NCI-H226 (cell line): Measurements from ENCODE around the gene CHMP3.
"Not testable (repeated sequence)": the region's sequence is repeated elsewhere in the genome, so short reads cannot be mapped to it uniquely, and the experiment has no call there.

Experiments used
- DNase-seq: peaks from one replicate; pipeline ENCODE4 v3.0.0-alpha.2; 2015

Gene CHMP3

GRCh38 chr2:86548913-86549396, 14.3 kb downstream of the CHMP3 start:
- DNase-seq: not testable (repeated sequence)

GRCh38 chr2:86548165-86548912, 14.9 kb downstream of the CHMP3 start:
- not testable (repeated sequence) for DNase-seq

DNA sequence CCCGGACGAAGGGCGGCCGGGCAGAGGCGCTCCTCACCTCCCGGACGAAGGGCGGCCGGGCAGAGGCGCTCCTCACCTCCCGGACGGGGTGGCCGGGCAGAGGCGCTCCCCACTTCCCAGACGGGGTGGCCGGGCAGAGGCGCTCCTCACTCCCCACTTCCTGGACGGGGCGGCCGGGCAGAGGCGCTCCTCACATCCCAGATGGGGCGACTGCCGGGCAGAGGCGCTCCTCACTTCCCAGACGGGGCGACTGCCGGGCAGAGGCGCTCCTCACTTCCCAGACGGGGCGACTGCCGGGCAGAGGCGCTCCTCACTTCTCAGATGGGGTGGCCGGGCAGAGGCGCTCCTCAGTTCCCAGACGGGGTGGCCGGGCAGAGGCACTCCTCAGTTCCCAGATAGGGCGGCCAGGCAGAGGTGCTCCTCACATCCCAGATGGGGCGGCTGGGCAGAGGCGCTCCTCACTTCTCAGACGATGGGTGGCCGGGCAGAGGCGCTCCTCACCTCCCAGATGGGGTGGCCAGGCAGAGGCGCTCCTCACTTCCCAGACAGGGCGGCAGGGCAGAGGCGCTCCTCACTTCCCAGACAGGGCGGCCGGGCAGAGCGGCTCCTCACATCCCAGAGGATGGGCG, 17.8 kb downstream of the CHMP3 start:
- not testable (repeated sequence) for DNase-seq

DNA sequence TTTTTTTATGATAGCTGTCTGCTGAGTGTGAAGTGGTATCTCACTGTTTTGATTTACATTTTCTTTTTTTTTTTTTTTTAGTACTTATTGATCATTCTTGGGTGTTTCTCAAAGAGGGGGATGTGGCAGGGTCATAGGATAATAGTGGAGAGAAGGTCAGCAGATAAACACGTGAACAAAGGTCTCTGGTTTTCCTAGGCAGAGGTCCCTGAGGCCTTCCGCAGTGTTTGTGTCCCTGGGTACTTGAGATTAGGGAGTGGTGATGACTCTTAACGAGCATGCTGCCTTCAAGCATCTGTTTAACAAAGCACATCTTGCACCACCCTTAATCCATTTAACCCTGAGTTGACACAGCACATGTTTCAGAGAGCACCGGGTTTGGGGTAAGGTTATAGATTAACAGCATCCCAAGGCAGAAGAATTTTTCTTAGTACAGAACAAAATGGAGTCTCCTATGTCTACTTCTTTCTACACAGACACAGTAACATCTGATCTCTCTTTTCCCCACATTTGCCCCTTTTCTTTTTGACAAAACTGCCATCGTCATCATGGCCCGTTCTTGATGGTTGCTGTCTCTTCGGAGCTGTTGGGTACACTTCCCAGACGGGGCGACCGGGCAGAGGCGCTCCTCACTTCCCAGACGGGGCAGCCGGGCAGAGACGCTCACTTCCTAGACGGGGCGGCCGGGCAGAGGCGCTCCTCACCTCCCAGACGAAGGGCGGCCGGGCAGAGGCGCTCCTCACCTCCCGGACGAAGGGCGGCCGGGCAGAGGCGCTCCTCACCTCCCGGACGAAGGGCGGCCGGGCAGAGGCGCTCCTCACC, 18.8 kb downstream of the CHMP3 start:
- not testable (repeated sequence) for DNase-seq

GRCh38 chr2:86543793-86544192, 19.4 kb downstream of the CHMP3 start:
- DNase-seq: no peak

- no peak for DNase-seq
Observed at GRCh38 chr2:86543335-86543734, 19.9 kb downstream of the CHMP3 start.

- DNase-seq: no peak
Observed at GRCh38 chr2:86542814-86543213, 20.4 kb downstream of the CHMP3 start.

DNA sequence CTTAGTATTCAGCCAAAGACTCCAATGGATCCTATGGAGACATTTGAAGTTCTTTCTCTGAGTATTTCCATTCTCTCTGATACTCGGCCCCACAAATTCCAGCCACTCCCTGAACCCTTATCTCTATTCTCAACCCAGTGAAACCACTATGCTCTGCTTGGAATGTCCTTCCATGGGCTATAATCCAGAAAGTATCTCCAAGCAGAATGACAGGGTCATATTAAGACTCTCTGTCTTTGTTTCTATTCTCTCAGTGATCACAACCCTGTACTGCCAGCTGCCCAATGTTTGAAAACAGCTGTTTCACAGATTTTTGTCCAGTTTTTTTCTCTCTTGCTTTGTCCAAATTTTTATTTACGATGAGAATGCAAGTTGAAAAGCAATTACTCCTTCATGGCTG, 21.9 kb downstream of the CHMP3 start:
- DNase-seq: peak; percentile 77

DNA sequence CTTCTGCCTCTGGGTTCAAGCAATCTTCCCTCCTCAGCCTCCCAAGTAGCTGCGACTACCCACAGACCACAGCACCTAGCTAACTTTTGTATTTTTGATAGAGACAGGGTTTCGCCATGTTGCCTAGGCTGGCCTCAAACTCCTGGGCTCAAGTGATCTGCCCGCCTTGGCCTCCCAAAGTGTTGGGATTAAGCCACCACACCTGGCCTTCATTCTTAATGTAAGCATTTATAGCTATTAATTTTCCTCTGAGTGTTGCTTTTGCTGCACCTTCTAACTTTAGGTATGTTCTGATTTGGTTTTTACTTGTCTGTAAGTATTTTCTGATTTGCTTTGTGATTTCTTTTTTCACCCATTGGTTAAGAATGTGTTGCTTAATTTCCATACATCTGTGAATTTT, 29.7 kb downstream of the CHMP3 start:
- no peak for DNase-seq

GRCh38 chr2:86525421-86526340, 37.6 kb downstream of the CHMP3 start:
- DNase-seq: no peak

GRCh38 chr2:86523491-86523890, 39.8 kb downstream of the CHMP3 start:
- no peak for DNase-seq

- no peak for DNase-seq
Observed at GRCh38 chr2:86522711-86523110, 40.5 kb downstream of the CHMP3 start.

DNA sequence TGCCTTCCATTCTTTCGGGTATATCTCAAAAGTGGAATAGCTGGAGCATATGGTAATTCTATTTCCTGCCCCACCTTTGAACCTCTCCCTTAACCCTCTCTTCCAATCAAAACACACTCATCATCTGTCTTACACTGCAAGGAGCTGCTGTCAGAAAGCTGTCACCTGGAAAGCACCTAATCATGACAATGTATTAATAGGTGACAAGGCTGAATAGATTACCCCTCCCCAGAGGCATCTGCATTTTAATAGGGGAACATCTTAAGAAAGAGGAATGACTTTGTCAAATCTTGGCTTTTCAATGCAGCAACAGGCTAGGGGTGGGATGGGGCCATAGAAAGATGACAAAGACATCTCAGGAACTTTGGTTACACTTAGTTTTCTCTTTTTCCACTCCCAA, 41.3 kb downstream of the CHMP3 start:
- no peak for DNase-seq

- no peak for DNase-seq
Observed at GRCh38 chr2:86520153-86520552, 43.1 kb downstream of the CHMP3 start.

DNA sequence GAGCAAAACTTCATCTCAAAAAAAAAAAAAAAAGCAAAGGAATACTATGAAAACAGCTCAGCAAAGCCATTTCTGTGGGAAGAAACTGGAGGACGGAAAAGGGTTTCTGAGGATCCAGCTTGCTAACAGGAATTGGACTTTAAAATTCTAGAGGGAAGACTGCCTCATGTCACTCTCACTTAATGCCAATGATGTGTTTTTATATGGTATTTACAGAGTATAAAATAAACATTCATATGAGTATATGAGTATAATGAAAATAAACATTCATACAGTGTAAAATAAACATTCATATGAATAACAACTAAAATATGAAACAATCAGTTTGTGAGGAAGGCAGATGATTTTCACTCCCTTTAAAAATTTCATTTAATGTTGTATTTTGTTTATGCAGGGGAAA, 43.9 kb downstream of the CHMP3 start:
- no peak for DNase-seq

DNA sequence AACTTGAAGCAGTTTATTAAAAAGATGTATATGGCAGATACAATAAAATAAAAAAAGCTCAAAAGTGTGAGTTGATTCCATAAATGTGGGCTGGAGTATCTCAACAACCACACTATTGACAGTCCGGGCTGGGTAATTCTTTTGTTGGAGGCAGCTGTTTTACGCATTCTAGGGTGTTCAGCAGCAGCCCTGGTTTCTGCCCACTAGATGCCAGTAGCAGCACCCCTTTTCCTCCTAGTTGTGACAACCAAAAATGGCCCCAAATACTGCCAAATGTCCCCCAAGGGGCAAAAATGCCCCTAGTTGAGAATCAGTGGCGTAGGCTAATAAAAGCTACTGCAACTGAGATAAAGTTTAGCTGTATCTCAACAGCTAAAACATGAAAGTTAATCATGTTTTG, 44.8 kb downstream of the CHMP3 start:
- DNase-seq: no peak

DNA sequence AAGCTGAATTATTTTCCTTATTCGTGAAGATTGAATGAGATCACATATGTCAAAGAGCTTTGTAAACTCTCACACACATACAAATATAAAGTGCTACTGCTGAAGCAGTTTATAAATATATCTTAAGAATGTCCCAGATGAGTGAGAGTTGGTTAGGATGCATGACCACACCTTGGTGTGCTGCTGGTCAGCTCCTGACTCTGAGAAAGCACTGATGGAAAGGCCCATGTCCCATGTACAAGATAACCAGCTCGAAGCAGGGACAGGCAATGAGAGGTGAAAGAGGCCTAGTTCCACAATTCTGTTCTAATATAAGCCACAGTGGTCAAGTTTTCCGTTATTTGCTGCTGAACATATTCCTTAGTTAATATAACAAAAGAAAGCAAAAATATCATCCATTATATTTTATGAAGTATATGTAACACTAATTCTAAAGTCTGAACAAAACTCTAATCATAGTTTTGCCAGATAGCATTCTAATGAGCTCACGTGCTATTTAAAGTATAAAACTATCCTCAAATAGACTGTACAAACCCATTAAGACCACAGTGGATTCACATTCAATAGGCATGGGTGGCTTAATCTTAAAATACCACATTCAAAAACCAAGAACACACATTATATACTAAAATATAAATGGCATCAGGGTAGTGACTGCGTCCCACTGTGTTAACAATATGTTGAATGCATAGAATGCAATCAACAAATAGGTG, 49.1 kb downstream of the CHMP3 start:
- DNase-seq: no peak

GRCh38 chr2:86512892-86513291, 50.4 kb downstream of the CHMP3 start:
- no peak for DNase-seq

GRCh38 chr2:86512034-86512433, 51.2 kb downstream of the CHMP3 start:
- DNase-seq: no peak

- no peak for DNase-seq
Observed at GRCh38 chr2:86510436-86510933, 52.8 kb downstream of the CHMP3 start.

DNA sequence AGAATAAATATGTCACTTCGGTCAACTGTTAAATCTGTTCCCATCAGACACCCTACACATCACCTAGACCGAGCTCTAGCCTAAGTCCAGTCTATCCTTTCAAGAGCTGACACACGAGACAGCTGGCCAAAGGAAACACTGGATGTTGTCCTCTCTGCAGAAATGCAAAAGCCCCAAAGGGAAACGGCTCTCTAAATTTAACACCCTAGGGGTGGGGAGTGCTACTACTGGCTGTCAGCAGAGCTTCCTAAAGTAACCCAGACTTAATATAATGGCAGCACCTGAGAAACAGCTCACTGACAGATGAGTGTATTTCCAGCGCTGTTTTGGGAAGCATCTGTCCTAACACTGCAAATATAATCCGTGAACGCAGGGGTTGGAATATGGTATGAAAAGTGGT, 55.6 kb downstream of the CHMP3 start:
- no peak for DNase-seq
